ENCODE data around the gene SSTR5.

SSTR5 gene

GRCh38 chr16:1125471-1125870 is 52.9 kb downstream of the SSTR5 start:
- no peak for DNase-seq (ENCODE audit: insufficient read length)
- FAIRE-seq = no peak
- TF ChIP-seq TAF1 (IDR thresholded peaks at IDR 0.05; ENCODE audit: borderline replicate concordance, low read depth, low read length) (no peak), POLR2A (IDR thresholded peaks at IDR 0.05; ENCODE audit: low read depth, low read length) (no peak), POLR2AphosphoS5 (IDR thresholded peaks at IDR 0.05; ENCODE audit: low read depth, low read length) (no peak)

- TF ChIP-seq TAF1 (IDR thresholded peaks at IDR 0.05; ENCODE audit: borderline replicate concordance, low read depth, low read length) (no peak), POLR2A (IDR thresholded peaks at IDR 0.05; ENCODE audit: low read depth, low read length) (no peak), POLR2AphosphoS5 (IDR thresholded peaks at IDR 0.05; ENCODE audit: low read depth, low read length) (no peak)
- FAIRE-seq (no peak), DNase-seq (ENCODE audit: insufficient read length) (no peak)
Observed at GRCh38 chr16:1126044-1126443, 53.5 kb downstream of the SSTR5 start.

DNA sequence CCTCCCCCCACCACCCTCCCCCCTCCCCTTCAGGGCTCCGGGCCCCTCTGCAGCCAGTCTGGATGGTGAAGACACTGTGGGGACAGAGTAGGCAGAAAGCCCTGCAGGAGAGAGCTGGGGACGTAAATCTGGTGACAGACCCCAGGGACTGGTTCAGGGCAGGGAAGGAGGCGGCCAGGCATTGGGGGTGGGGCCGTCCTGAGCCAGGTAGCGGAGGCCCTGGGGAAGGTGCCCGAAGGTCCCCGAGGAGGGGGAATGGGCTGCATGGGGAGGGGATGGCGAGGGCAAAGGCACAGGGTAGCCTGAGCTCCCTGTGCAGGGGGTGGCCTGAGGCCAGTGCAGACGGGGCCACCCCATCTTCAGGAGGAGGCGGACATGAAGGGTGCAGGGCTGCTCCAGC is 54.0 kb downstream of the SSTR5 start:
- TF ChIP-seq TAF1 (IDR thresholded peaks at IDR 0.05; ENCODE audit: borderline replicate concordance, low read depth, low read length) = no peak
- FAIRE-seq (no peak), DNase-seq (ENCODE audit: insufficient read length) (no peak)

DNA sequence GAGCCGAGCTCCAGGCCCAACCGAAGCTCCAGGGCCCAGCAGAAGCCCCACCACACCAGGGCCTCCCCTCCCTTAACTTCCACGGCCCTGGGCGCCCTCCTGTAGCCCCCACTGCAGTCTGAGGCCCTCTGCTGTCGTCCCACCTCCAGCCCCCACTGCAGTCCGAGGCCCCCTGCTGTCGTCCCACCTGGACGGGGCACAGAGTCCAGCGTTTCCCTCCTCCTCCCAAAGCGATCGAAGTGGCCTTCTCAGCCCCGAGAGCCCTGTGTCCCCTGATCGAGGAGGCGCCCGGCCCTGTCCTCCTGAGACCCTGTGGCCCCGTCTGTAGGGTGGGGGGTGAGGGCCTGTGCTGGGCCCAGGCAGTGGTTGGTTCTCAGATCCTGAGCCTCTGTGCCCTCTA is 54.6 kb downstream of the SSTR5 start:
- FAIRE-seq (no peak), DNase-seq (ENCODE audit: insufficient read length) (no peak)
- TF ChIP-seq POLR2AphosphoS5 (IDR thresholded peaks at IDR 0.05; ENCODE audit: low read depth, low read length) (no peak), POLR2A (IDR thresholded peaks at IDR 0.05; ENCODE audit: low read depth, low read length) (no peak), TAF1 (IDR thresholded peaks at IDR 0.05; ENCODE audit: borderline replicate concordance, low read depth, low read length) (no peak)

GRCh38 chr16:1127971-1128715 is 55.6 kb downstream of the SSTR5 start:
- TF ChIP-seq POLR2A (IDR thresholded peaks at IDR 0.05; ENCODE audit: low read depth, low read length) (no peak), TAF1 (IDR thresholded peaks at IDR 0.05; ENCODE audit: borderline replicate concordance, low read depth, low read length) (no peak), POLR2AphosphoS5 (IDR thresholded peaks at IDR 0.05; ENCODE audit: low read depth, low read length) (no peak)
- DNase-seq (ENCODE audit: insufficient read length) (no peak), FAIRE-seq (no peak)

DNA sequence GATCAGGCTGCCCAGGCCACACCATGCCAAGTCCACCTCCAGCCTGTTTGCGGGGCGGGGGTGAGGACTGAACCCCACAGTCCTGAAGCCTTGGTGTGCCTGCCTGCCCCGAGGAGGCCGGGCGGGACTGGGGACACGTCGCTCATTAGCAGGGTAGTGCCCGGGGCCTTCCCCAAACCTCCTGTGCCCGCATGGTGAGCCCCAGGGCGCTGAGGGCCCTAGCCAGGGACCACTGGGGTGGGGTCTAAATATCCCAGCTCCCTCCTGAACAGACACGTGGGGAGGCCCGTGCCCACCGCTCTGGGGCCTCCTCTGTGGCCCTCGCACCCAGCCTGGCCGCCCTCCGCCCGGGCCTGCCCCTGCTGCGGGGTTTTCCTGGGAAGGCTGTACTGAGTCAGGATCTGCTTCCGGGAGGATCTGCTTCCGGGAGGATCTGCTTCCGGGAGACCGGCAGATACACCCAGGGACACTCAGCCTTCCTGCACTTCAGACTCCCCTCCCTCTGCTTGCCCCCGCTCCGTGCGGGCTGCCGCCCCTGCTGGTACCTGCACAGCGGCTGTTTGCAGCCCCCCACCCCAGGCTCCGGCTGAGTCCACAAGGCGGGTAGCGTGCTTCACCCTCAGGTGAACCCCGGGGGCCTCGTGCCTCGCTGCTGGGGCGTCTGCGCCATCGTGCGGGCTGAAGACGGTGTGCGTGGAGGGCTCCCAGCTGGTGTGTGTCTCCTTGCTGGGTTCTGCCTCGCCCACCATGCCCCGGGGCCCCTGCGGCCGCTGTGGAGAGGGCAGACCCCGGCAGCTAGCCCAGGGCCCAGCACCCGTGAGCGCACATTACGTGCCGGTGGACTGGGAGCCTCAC is 56.8 kb downstream of the SSTR5 start:
- DNase-seq (ENCODE audit: insufficient read length) = no peak
- TF ChIP-seq TAF1 (IDR thresholded peaks at IDR 0.05; ENCODE audit: borderline replicate concordance, low read depth, low read length) (no peak), POLR2A (IDR thresholded peaks at IDR 0.05; ENCODE audit: low read depth, low read length) (no peak), POLR2AphosphoS5 (IDR thresholded peaks at IDR 0.05; ENCODE audit: low read depth, low read length) (no peak)
- FAIRE-seq = no peak

GRCh38 chr16:1130382-1130781 is 57.8 kb downstream of the SSTR5 start:
- DNase-seq (ENCODE audit: insufficient read length) = no peak
- no peak for FAIRE-seq
- TF ChIP-seq TAF1 (IDR thresholded peaks at IDR 0.05; ENCODE audit: borderline replicate concordance, low read depth, low read length) (no peak), POLR2A (IDR thresholded peaks at IDR 0.05; ENCODE audit: low read depth, low read length) (no peak), POLR2AphosphoS5 (IDR thresholded peaks at IDR 0.05; ENCODE audit: low read depth, low read length) (no peak)
